ENCODE results near the gene BIN1. TPM values are rescaled to one million over a fixed set of nuclear protein-coding genes. Genes with fewer than 3 reads are reported as not detected.

BIN1 gene
- total RNA-seq, 1 donor from 2014 or later: 98.8 TPM

DNA sequence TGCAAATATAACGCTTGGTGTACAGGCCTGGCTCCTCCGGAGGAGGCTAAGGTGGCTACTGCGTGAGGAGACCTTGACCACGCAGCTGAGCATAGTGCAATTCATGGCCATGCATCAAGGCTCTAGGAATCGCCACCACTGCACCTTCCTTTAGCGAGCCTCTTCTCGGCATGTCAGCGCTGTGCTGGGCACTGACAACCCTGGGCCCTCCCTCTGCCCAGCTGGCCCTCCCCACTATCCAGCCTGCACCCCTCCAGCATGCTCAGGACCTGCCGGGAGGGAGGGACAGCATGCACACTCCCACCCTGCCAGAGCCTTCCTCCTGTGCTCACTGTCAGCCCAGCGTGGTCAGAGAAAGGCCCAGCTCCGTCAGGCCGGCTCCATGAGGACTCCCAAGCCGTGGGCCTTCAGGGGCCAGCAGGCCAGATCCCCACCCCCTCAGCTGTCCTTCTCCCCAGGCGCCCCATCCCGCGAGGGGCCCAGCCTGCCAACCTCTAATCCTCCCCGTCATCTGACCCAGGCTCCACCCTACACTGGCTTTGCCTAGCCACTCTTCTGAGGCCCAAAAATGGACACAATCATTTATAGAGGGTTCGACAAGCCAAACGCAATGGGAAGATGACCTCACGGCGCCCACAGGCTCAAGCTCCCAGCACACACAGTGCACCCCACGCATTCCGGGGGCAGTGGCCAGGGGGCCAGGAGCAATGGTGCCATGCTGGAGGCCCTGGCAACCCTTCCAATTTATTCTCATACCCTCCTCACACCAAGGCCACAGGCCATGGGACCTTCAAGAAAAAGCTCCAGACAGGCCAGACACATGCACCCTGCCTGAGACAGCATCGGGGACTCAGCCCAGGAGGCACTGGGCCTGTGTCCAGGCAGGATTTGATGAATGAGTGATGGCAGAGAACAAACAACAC is 3.5 kb downstream of the BIN1 start:
- no peak for DNase-seq

GRCh38 chr2:127102521-127103242 is 4.3 kb downstream of the BIN1 start:
- no peak for DNase-seq

DNA sequence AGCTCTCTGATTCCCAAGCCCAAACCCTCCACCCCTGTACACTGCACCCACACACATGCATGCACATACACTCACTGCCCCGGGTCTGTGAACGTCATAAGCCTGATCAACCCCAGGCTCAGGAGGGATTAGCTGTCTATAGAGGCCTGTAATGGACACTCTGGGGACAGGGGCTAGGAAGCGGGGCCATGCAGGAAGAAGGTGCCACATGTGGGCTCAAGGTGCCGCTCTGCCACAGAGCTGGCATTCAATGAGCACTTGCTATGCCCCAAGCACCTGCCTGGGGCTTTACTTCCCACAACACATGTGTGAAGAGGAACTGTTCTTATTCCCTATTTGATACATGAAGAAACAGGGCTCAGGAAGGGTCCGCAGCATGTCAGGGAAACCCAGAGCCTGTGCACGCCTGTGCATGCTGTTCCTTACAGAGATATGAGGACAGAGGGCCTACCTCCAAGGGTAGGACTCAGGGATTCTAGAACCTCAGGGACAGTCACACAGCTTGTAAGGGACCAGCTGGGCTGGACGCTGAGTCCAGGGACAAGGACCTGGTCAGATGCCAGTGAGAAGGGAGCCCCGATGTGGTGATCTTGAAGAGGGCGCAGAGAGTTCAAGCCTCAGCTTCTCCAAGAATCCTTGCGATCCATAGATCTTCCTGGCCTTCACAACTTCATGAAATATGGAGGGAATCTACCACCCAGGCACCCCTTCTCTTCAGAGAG is 5.0 kb downstream of the BIN1 start:
- no peak for DNase-seq

- no peak for DNase-seq
Observed at GRCh38 chr2:127101048-127101611, 5.8 kb downstream of the BIN1 start.

DNA sequence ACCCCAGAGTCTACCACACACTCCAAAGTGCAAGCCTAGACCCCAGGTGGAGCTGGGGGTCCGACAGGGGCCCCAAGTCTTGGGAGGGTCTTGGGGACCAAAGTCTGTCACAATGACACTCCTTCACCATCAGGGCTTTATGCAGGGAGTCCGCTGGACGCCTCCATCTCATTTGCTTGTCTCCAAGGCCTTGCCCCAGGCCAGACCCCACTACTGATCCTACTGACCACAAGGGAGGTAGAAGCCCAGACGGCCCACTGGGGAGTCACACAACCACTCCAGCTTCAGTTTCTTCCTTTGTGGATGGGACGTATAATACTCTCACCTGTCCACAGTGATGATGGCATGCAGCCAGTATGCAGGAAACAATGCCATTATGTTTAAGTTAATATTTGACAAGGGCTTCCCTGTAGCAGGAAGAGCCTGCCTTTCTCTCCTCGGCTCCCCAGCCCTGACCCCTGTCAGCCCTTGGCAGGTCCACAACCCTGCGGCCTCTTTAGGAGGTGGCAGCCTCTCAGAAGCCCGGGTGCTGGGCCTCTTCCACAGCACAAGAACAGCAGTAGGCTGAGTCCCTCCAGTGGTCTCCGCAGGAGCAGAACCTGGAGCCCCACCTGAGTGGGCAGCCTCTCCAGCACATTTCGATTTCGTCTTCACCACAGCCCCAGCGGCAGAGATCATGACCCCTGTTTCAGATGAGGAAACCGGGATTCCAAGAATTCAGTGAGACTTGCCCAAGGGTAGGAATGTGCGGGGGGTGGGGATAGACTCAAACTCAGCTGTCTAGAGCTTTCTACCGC is 6.5 kb downstream of the BIN1 start:
- DNase-seq: no peak

GRCh38 chr2:127098711-127099110 is 8.2 kb downstream of the BIN1 start:
- no peak for DNase-seq

DNA sequence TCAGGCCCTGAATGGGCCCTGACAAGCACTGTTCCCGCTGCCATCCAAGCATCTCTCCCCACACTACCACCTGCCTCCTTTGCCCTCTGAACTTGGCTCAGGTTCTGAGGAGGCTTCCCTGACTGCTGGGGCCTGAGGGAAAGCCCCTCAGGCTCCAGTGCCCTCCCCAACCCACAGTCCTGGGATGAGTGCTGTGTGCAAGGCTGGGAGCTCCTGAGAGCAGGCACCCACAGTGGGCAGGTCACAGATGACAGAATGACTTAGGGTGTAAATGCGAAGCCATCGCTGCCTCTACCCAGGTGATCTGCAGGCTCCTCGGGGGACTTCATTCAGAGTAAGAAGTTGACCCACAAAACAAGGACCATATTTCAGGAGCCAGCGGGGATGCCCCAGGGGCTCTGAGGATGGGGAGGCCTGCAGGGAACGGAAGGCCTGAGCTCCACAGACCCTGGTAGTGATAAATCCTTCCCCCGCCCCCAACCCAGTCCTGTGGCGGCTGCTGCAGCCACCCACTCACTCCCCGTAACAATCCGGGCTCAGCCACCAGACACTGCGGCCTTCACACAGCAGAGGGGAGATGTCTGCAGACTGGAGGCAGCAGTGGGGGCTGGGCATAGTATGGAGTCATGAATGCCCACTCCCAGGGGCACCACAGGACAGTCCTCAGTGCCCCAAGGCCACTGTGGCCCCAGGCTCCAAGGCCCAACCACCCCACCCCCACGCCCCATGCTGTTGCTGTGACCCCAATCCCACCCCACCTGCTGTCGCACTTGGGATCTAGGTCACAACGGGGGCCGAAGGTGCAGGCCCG is 8.9 kb downstream of the BIN1 start:
- no peak for DNase-seq

DNA sequence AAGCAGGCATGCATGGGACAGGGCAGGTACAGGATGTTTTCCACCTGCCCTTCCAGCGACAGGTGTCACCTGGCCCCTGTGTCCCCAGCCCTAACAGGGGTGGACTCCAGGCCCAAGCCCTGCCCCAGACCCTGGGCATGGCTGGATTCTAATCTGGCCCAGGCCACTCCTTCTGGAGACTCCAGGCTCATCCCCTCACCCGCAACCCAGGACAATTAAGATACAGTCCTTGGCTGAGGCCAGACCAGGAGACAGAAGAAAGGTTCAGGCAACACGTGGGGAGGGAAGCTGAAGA is 9.5 kb downstream of the BIN1 start:
- no peak for DNase-seq

DNA sequence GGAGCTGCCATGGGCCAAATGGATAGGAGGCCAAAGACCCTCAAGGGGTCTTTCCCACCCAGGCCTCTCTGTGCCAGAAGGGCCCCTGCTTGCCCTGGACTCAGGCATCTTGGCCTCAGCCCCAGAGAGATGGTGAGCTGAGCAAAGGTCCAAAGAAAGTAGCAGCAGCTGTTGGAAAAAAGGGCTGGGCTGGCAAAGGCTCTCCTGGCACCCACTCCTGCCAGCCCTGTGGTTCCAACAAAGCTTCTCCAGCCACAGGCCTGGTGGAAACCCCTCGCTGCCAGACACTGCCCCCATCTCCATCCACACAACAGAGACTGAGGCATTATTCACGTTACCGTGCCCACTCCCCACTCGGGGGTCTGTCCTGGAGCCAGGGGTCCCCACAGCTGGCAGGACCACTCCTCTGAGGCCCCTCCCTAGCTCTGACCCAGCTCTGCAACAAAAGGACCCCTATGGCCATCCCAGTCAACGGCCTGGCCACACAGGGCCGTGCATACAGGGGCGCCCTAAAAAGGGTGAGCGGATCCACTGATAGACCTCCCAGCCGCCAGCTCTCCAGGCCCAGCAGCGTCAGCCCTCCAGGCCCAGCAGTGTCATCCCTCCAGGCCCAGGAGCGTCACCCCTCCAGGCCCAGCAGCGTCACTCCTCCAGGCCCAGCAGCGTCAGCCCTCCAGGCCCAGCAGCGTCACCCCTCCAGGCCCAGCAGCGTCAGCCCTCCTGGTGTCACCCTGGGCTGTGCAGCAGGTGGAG is 10.1 kb downstream of the BIN1 start:
- no peak for DNase-seq

- no peak for DNase-seq
Observed at GRCh38 chr2:127096280-127096679, 10.7 kb downstream of the BIN1 start.

DNA sequence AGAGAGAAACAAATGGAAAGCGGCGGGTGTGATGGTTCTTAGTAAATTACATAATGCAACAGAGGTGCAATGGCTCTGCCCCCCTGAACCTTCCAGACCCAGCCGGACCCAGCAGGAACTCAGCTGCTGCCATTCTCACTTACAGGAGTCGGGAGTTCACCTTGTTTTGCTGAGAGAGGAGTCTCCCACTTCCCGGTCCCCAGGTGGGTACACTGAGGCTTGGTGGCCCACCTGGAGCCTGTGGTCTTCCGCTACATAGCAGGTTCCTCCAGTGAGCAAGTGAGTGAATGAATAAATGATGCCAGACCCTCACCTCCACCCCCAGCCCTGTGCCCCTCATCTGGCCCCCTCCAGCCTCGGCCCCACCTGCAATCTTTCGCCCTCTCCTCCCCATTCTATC is 11.2 kb downstream of the BIN1 start:
- DNase-seq: no peak

DNA sequence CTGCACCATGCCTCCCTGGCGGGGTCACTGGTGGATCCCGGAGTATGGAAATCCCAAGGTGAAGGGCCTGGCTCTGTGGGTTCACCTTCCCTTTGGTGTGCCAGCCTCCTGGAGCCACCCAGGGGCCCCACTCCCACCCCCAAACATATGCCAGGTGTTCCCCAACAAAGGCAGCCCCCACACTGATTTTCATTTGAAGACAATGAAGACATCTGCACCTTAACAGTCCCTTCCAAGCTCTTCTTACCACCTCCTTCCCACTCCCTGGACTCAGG is 11.7 kb downstream of the BIN1 start:
- no peak for DNase-seq

- DNase-seq: peak; percentile 85
Observed at GRCh38 chr2:127094509-127095366, 12.2 kb downstream of the BIN1 start.

GRCh38 chr2:127093648-127094210 is 13.2 kb downstream of the BIN1 start:
- no peak for DNase-seq

- DNase-seq: no peak
Observed at GRCh38 chr2:127092901-127093516, 13.9 kb downstream of the BIN1 start.

- DNase-seq: no peak
Observed at GRCh38 chr2:127092306-127092705, 14.6 kb downstream of the BIN1 start.

- DNase-seq: no peak
Observed at GRCh38 chr2:127091886-127092285, 15.1 kb downstream of the BIN1 start.

GRCh38 chr2:127091148-127091547 is 15.8 kb downstream of the BIN1 start:
- no peak for DNase-seq
